Panc1 (cell line): ENCODE results near the gene CTNND2. TPM values are rescaled to one million over a fixed set of nuclear protein-coding genes. Genes with fewer than 3 reads are reported as not detected.

ENCODE experiments used
- ATAC-seq: fragments of 200-7000 bp; cut with Tn5 transposase; 2 replicates; pipeline ENCODE4 v1.9.1; 2020; ENCODE audit warnings: mild to moderate bottlenecking, moderate library complexity
- BruUV-seq: library from RNA; stranded (reverse); fragments of 400-500 nt; replicated peaks from 2 replicates; lab custom pipeline; 2021; lab: Mats Ljungman, UMichigan
- CTCF ChIA-PET: fragments of 300-600 bp; sonication (Branson Sonifier 250); formaldehyde crosslinking; loops from one replicate; lab custom pipeline; 2022; ENCODE audit warnings: antibody characterized with exemption; lab: Charles Lee
- POLR2A ChIA-PET: fragments of 300-600 bp; sonication (Branson Sonifier 250); formaldehyde crosslinking; loops from one replicate; lab custom pipeline; 2022; ENCODE audit warnings: antibody characterized with exemption; lab: Charles Lee
- DNase-seq: peaks from one replicate; pipeline ENCODE4 v3.0.0-alpha.2; 2010; ENCODE audit warnings: low read depth, low spot score
- H3K27ac ChIP-seq: 2 replicates; pipeline ENCODE4 v1.5.1; 2011; ENCODE audit warnings: mild to moderate bottlenecking, low read length, inconsistent platforms
- H3K27me3 ChIP-seq: fragments of 200-500 bp; sonication (Bioruptor generic); 2 replicates; pipeline ENCODE4 v1.6.0; 2014; ENCODE audit warnings: low read length, inconsistent platforms; ENCODE audit not compliant: control insufficient read depth, insufficient read depth
- H3K36me3 ChIP-seq: fragments of 200-500 bp; sonication (Bioruptor generic); 2 replicates; pipeline ENCODE4 v1.5.1; 2014; ENCODE audit warnings: inconsistent platforms, mild to moderate bottlenecking, low read length, moderate library complexity; ENCODE audit not compliant: control insufficient read depth, insufficient read depth
- H3K4me1 ChIP-seq: 2 replicates; pipeline ENCODE4 v1.5.1; 2011; ENCODE audit warnings: inconsistent platforms, mild to moderate bottlenecking, low read length, moderate library complexity; ENCODE audit not compliant: control insufficient read depth, insufficient read depth
- H3K4me3 ChIP-seq, 2 experiments: 2 replicates each; pipeline ENCODE4 v1.5.1; 2011 to 2012; ENCODE audit warnings: low read depth in 2 of 2, low read length in 2 of 2, mild to moderate bottlenecking in 2 of 2, inconsistent platforms in 1 of 2, moderate library complexity in 1 of 2
- H3K9me3 ChIP-seq: fragments of 200-500 bp; sonication (Bioruptor generic); 2 replicates; pipeline ENCODE4 v1.5.1; 2014; ENCODE audit warnings: low read depth, mild to moderate bottlenecking, inconsistent platforms, low read length, moderate library complexity; ENCODE audit not compliant: control insufficient read depth, insufficient read depth
- CTCF ChIP-seq: fragments of 450-650 bp; IDR thresholded peaks from 2 replicates; pipeline ENCODE4 v1.5.1; 2017; ENCODE audit warnings: mild to moderate bottlenecking
- POLR2AphosphoS5 ChIP-seq: IDR thresholded peaks from 2 replicates; pipeline ENCODE4 v1.6.1; 2012; ENCODE audit warnings: mild to moderate bottlenecking, low read depth, low read length, moderate library complexity
- REST ChIP-seq, 2 experiments: IDR thresholded peaks; 2 replicates each; pipeline ENCODE4 v1.6.1; 2011 to 2012; ENCODE audit warnings: low read depth in 2 of 2, control low read depth in 1 of 2, low read length in 1 of 2, mild to moderate bottlenecking in 1 of 2, moderate library complexity in 1 of 2; ENCODE audit not compliant: insufficient read depth in 1 of 2
- SIN3A ChIP-seq: IDR thresholded peaks from 2 replicates; pipeline ENCODE4 v1.6.1; 2012; ENCODE audit warnings: low read depth, mild to moderate bottlenecking, low read length, moderate library complexity, borderline replicate concordance; ENCODE audit not compliant: insufficient read depth
- TCF7L2 ChIP-seq: IDR thresholded peaks from 2 replicates; pipeline ENCODE4 v1.6.1; 2011; ENCODE audit warnings: mild to moderate bottlenecking, low read depth, low read length, inconsistent platforms
- in situ Hi-C: cut with HindIII; loops from 2 replicates; pipeline ENCODE4 v1.10.0; 2016; ENCODE audit warnings: low sequenced_read_pairs, low pct_unique_long_range_greater_than_20kb
- intact Hi-C: fragments of 100-400 bp; cut with micrococcal nuclease; formaldehyde crosslinking; loops from one replicate; pipeline ENCODE4 v1.10.0; 2022; ENCODE audit not compliant: unreplicated experiment
- total RNA-seq: library from RNA; stranded (reverse); gene quantifications from one replicate; pipeline ENCODE4 v1.2.1, GENCODE V29; 2021; ENCODE audit not compliant: unreplicated experiment

The CTNND2 gene
- total RNA-seq, 1 experiment from 2014 or later, result 1.0 TPM

- intact Hi-C loops, result no loop called here
- Histone ChIP-seq H3K9me3 (no peaks in the 10 kb centered on the region), H3K4me3 (no peak overlapping the region), H3K27ac (no peak overlapping the region), H3K4me1 (no peaks in the 10 kb centered on the region), H3K27me3 (0 out of 2 replicates have a peak, but pooled peaks cover 6% of the 10 kb centered on the region), H3K36me3 (no peaks in the 10 kb centered on the region)
- in situ Hi-C loops, result no loop called here
- no peak for TF ChIP-seq REST (IDR thresholded peaks at IDR 0.05; ENCODE audit: insufficient read depth in 1 of 2, low read depth in 2 of 2, low read length in 1 of 2)
- TF ChIP-seq SIN3A, result no peak
- TF ChIP-seq CTCF, result no peak
- no peak for TF ChIP-seq POLR2AphosphoS5
- TF ChIP-seq TCF7L2, result no peak
- CTCF ChIA-PET, result no interaction called here
- DNase-seq (no peak), ATAC-seq (no peak)
- BruUV-seq, result no TSS peak
- POLR2A ChIA-PET, result no interaction called here
Measured at GRCh38 chr5:11166923-11167322, 737.3 kb downstream of the CTNND2 start.

GRCh38 chr5:11164531-11165294 is 739.5 kb downstream of the CTNND2 start:
- TF ChIP-seq CTCF, result no peak
- no peak for TF ChIP-seq POLR2AphosphoS5
- TF ChIP-seq SIN3A, result no peak
- TF ChIP-seq REST (IDR thresholded peaks at IDR 0.05; ENCODE audit: insufficient read depth in 1 of 2, low read depth in 2 of 2, low read length in 1 of 2), result no peak
- no peak for TF ChIP-seq TCF7L2
- Histone ChIP-seq H3K9me3 (no peaks in the 10 kb centered on the region), H3K27me3 (peaks cover 7% of the 10 kb centered on the region; the same call in 1 of the 2 replicates), H3K36me3 (no peaks in the 10 kb centered on the region), H3K4me1 (no peaks in the 10 kb centered on the region), H3K4me3 (no peak overlapping the region), H3K27ac (no peak overlapping the region)
- in situ Hi-C loops (no loop called here), intact Hi-C loops (no loop called here)
- ChIA-PET POLR2A (no interaction called here), CTCF (no interaction called here)
- ATAC-seq (no peak), DNase-seq (no peak)
- BruUV-seq, result no TSS peak
